NCI-H2081 treated with DMSO at 0.1 percent for 48 hours (cell line): Measurements from ENCODE around the gene FNBP1L.
A peak's percentile ranks its signal among the peaks of the same experiment; 100 is the strongest.
"Not testable (repeated sequence)": the region's sequence is repeated elsewhere in the genome, so short reads cannot be mapped to it uniquely, and the experiment has no call there.

Source experiments
- DNase-seq: peaks from one replicate; lab custom pipeline; 2025; lab: John Stamatoyannopoulos, UW

FNBP1L gene

GRCh38 chr1:93573940-93574469, 126.1 kb downstream of the FNBP1L start:
- no peak for DNase-seq

GRCh38 chr1:93574511-93574910, 126.6 kb downstream of the FNBP1L start:
- DNase-seq: no peak

GRCh38 chr1:93574991-93575390, 127.1 kb downstream of the FNBP1L start:
- no peak for DNase-seq

GRCh38 chr1:93575621-93576284, 127.8 kb downstream of the FNBP1L start:
- no peak for DNase-seq

- peak; percentile 83 for DNase-seq
Observed at GRCh38 chr1:93576346-93576745, 128.4 kb downstream of the FNBP1L start.

- DNase-seq: no peak
Observed at GRCh38 chr1:93576746-93577145, 128.8 kb downstream of the FNBP1L start.

- no peak for DNase-seq
Observed at GRCh38 chr1:93577536-93578432, 129.9 kb downstream of the FNBP1L start.

GRCh38 chr1:93578433-93578830, 130.5 kb downstream of the FNBP1L start:
- no peak for DNase-seq

- DNase-seq: no peak
Observed at GRCh38 chr1:93578911-93579825, 131.2 kb downstream of the FNBP1L start.

- no peak for DNase-seq
Observed at GRCh38 chr1:93579891-93580290, 132.0 kb downstream of the FNBP1L start.

GRCh38 chr1:93581917-93582850, 134.3 kb downstream of the FNBP1L start:
- DNase-seq: no peak

GRCh38 chr1:93584261-93585003, 136.5 kb downstream of the FNBP1L start:
- no peak for DNase-seq

GRCh38 chr1:93585059-93585966, 137.4 kb downstream of the FNBP1L start:
- no peak for DNase-seq

GRCh38 chr1:93587354-93587753, 139.4 kb downstream of the FNBP1L start:
- DNase-seq: no peak

- no peak for DNase-seq
Observed at GRCh38 chr1:93588206-93588605, 140.3 kb downstream of the FNBP1L start.

GRCh38 chr1:93588955-93589354, 141.0 kb downstream of the FNBP1L start:
- no peak for DNase-seq

- DNase-seq: not testable (repeated sequence)
Observed at GRCh38 chr1:93591291-93591675, 143.4 kb downstream of the FNBP1L start.

- DNase-seq: peak; percentile 63
Observed at GRCh38 chr1:93591676-93592550, 144.0 kb downstream of the FNBP1L start.
